NT2/D1 (cell line): ENCODE measurements around the gene PPOX.

Source experiments
- SUZ12 ChIP-seq: IDR thresholded peaks from 2 replicates; pipeline ENCODE4 v1.6.1; 2011; ENCODE audit not compliant: insufficient read length, insufficient read depth; ENCODE audit errors: extremely low read depth
- YY1 ChIP-seq: IDR thresholded peaks from 2 replicates; pipeline ENCODE4 v1.6.1; 2011; ENCODE audit not compliant: insufficient read length, insufficient read depth
- ZNF274 ChIP-seq: IDR thresholded peaks from 2 replicates; pipeline ENCODE4 v1.6.1; 2011; ENCODE audit warnings: mild to moderate bottlenecking, low read depth, low read length

DNA sequence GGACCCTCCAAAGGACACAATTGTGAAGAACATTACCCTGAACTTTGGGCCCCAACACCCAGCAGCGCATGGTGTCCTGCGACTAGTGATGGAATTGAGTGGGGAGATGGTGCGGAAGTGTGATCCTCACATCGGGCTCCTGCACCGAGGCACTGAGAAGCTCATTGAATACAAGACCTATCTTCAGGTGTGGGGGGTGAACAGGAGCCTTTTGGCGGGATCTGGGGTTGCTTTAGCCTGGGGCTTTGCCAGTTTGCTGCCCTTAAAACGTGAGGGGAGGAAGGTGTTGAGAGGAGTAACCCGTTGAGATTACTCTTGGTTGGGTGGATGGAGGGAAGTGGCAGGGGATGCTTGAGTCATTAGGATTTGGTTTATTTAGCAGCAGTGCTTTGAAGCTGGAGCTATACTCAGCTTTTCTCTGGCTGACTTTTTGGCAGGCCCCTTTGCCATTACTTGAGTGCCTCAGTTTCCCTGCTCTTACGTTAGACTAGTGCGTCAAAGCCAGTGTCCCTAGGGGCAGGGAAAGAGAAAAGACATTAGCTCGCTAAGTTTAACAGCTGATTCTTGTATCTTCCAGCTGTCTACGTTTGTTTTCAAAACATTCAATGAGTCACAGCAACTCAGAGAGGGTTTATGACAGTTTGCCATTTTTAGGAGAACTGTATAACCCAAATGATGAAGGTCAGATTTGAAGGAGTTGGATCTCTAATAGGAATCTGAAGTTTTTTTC lies 40.4 kb downstream of the PPOX start:
- TF ChIP-seq ZNF274 (no peak), YY1 (no peak), SUZ12 (no peak)
